ENCODE results near the gene WDFY4.

Gene WDFY4

GRCh38 chr10:48970654-48971053, 286.0 kb downstream of the WDFY4 start:
- no peak for ATAC-seq
- no peak for TF ChIP-seq SNAI2 (CRISPR knock-in tag; IDR thresholded peaks at IDR 0.05)
- TF ChIP-seq ARNTL (CRISPR knock-in tag; IDR thresholded peaks at IDR 0.05; ENCODE audit: borderline replicate concordance, low read depth), result no peak
- no peak for TF ChIP-seq ZC3H10 (CRISPR knock-in tag; IDR thresholded peaks at IDR 0.05)
- no peak for TF ChIP-seq ESRRG (CRISPR knock-in tag; IDR thresholded peaks at IDR 0.05)
- no peak for TF ChIP-seq BACH2 (CRISPR knock-in tag; IDR thresholded peaks at IDR 0.05; ENCODE audit: borderline replicate concordance)
- TF ChIP-seq RARB (CRISPR knock-in tag; IDR thresholded peaks at IDR 0.05), result no peak
- no peak for TF ChIP-seq TSHZ2 (CRISPR knock-in tag; IDR thresholded peaks at IDR 0.05)
- no peak for TF ChIP-seq PPARA (CRISPR knock-in tag; IDR thresholded peaks at IDR 0.05; ENCODE audit: borderline replicate concordance)
- no peak for TF ChIP-seq TCF4 (CRISPR knock-in tag; IDR thresholded peaks at IDR 0.05; ENCODE audit: borderline replicate concordance)
- no peak for TF ChIP-seq CSRNP3 (CRISPR knock-in tag; IDR thresholded peaks at IDR 0.05)

GRCh38 chr10:48973065-48973464, 288.4 kb downstream of the WDFY4 start:
- ATAC-seq, result no peak
- TF ChIP-seq CSRNP3 (CRISPR knock-in tag; IDR thresholded peaks at IDR 0.05), result no peak

GRCh38 chr10:48974510-48975156, 290.0 kb downstream of the WDFY4 start:
- TF ChIP-seq GLIS3 (CRISPR knock-in tag; IDR thresholded peaks at IDR 0.05) (no peak), ZFP3 (CRISPR knock-in tag; IDR thresholded peaks at IDR 0.05) (no peak), ZFP30 (CRISPR knock-in tag; IDR thresholded peaks at IDR 0.05) (no peak), TOX (CRISPR knock-in tag; IDR thresholded peaks at IDR 0.05; ENCODE audit: borderline replicate concordance) (no peak), CREB5 (CRISPR knock-in tag; IDR thresholded peaks at IDR 0.05; ENCODE audit: low read depth) (no peak), POU6F1 (CRISPR knock-in tag; IDR thresholded peaks at IDR 0.05; ENCODE audit: borderline replicate concordance, low read depth) (no peak), CSDC2 (CRISPR knock-in tag; IDR thresholded peaks at IDR 0.05) (no peak)

GRCh38 chr10:48976196-48976595, 291.5 kb downstream of the WDFY4 start:
- no peak for TF ChIP-seq GLIS3 (CRISPR knock-in tag; IDR thresholded peaks at IDR 0.05)
- no peak for TF ChIP-seq RARB (CRISPR knock-in tag; IDR thresholded peaks at IDR 0.05)
- TF ChIP-seq ISL1 (CRISPR knock-in tag; IDR thresholded peaks at IDR 0.05), result no peak
- no peak for ATAC-seq

More at GRCh38 chr10:48974510-48975156, 290.0 kb downstream of the WDFY4 start:
- no peak for ATAC-seq

- TF ChIP-seq ARNTL (CRISPR knock-in tag; IDR thresholded peaks at IDR 0.05; ENCODE audit: borderline replicate concordance, low read depth) (no peak), RARB (CRISPR knock-in tag; IDR thresholded peaks at IDR 0.05) (no peak), TCF4 (CRISPR knock-in tag; IDR thresholded peaks at IDR 0.05; ENCODE audit: borderline replicate concordance) (no peak), ZNF8 (CRISPR knock-in tag; IDR thresholded peaks at IDR 0.05) (no peak), POU6F1 (CRISPR knock-in tag; IDR thresholded peaks at IDR 0.05; ENCODE audit: borderline replicate concordance, low read depth) (no peak), ZNF70 (CRISPR knock-in tag; IDR thresholded peaks at IDR 0.05) (no peak)
- ATAC-seq, result no peak
Observed at GRCh38 chr10:48978318-48978717, 293.6 kb downstream of the WDFY4 start.
